Fibroblast of lung (primary cell): ENCODE measurements around the gene NPAT.

ENCODE experiments used
- CTCF ChIP-seq, 2 donors: IDR thresholded peaks in 1 of 2; conservative IDR thresholded peaks in 1 of 2; 1 replicate in 1 of 2; 2 replicates in 1 of 2; pipeline ENCODE4 v1.5.1; 2011 to 2012; ENCODE audit warnings: low read length in 2 of 2, control low read depth in 1 of 2, inconsistent platforms in 1 of 2, low read depth in 1 of 2, mild to moderate bottlenecking in 1 of 2
- EZH2 ChIP-seq: IDR thresholded peaks from 2 replicates; pipeline ENCODE4 v1.5.1; 2012; ENCODE audit warnings: low read length, control low read depth, mild to moderate bottlenecking; ENCODE audit errors: missing control alignments

DNA sequence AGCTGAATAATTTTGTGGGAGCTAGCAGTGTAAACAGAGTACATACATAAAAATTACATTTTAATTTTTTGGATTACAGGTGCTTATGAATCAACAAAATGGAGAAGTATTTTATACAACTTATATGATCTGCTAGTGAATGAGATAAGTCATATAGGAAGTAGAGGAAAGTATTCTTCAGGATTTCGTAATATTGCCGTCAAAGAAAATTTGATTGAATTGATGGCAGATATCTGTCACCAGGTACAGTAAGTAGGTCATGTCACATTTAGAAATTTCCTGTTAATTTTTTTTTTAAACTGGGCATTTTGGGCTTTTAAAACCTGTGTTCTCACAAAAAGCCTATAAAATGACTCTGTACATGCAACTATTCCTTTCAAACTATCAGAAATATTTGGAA lies 24.4 kb upstream of the NPAT start:
- TF ChIP-seq CTCF (conservative IDR thresholded peaks at IDR 0.05 in 1 of 2, IDR thresholded peaks at IDR 0.05 in 1 of 2; ENCODE audit: low read depth in 1 of 2, low read length in 2 of 2) (no peak), EZH2 (no peak)
